ELF-1 (cell line): ENCODE measurements around the gene OTUB2.

Source experiments
- DNase-seq: peaks from one replicate; pipeline ENCODE4 v3.0.0-alpha.2; 2016; ENCODE audit warnings: low read depth, low spot score

OTUB2 gene

DNA sequence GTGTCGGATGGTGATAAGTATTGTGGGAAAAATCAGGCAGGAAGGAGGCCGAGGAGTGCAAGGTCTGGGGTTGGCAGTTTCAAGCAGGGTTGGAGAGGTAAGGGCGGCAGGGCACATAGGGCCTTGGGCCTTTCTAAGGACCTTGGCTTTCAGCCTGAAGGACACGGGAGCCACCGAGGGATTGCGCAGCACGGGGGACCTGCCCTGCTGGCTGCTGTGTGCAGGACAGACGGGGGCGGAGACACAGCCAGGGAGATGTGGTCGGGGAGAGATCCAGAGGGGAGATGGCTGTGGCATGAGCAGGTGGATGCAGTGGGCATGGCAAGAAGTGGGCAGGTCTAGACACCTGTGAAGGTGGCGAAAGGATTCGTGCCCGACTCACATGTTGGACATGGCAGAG lies 14.7 kb downstream of the OTUB2 start:
- DNase-seq, result no peak

- no peak for DNase-seq
These were observed 15.6 kb downstream of the OTUB2 start for GRCh38 chr14:94041551-94042346.

GRCh38 chr14:94042433-94043091 lies 16.4 kb downstream of the OTUB2 start:
- DNase-seq, result no peak

GRCh38 chr14:94043111-94043755 lies 17.1 kb downstream of the OTUB2 start:
- no peak for DNase-seq

DNA sequence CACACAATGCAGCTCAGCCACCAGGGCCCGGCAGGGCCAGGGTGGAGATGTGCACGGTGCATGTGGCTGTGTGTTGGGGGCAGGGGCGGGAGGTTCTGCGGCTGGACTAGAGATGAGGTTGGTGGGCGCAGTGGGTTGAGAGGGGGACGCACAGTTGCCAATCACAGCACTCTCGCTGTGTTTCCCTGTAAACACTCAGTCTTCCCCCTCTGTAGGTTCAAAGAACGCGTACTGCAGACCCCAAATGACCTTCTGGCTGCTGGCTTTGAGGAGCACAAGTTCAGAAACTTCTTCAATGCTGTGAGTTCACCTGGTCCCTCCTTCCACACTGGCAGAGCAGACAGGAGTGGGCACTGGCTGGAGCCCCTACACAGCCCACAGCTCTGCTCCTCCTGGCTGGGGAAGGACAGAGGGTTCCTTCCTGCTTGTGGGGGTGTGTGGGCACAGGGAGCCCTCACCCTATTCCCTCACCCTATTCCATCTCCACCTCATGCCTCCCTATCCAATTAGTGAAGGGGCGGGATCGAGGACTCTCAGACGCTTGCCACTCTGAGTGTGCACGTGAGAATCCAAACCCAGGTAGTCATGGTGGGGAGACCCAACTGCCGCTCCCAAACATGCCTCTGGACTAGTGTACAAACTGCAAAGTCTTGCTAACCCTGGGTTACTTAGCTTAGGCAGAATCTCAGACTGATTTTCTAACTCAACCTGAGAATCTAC lies 17.8 kb downstream of the OTUB2 start:
- DNase-seq, result no peak

GRCh38 chr14:94044476-94045091 lies 18.4 kb downstream of the OTUB2 start:
- no peak for DNase-seq

GRCh38 chr14:94045101-94045500 lies 19.0 kb downstream of the OTUB2 start:
- DNase-seq, result no peak

DNA sequence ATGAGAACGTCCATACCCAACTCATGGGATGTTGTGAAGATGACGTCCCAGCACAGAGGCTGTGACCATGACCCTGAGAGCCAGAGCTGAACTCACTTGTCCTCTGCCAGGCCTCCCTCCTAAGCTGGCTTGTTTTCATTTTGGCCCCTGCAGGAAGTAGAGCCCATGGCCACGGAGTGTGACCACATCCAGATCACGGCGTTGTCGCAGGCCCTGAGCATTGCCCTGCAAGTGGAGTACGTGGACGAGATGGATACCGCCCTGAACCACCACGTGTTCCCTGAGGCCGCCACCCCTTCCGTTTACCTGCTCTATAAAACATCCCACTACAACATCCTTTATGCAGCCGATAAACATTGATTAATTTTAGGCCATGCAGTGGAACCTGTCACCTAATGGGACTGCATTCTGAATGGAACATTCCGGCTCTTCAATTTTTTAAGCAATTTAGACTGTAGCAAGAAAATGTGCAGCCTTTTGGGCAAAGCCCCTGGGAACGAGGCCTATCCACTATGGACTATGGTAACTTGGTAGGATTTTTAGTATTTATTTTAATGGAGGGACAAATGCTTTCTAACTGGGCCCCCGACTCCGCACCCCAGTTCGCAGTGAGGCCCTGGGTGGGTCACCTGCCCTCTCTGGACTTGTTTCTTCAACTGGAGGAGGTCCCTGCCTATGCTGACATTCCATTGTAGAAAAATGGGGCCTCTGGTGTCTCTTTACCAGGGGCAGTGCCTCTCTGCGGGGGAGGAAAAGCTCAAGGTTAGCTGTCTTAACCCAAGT lies 19.6 kb downstream of the OTUB2 start:
- no peak for DNase-seq

- no peak for DNase-seq
These were observed 20.6 kb downstream of the OTUB2 start for GRCh38 chr14:94046696-94047250.

GRCh38 chr14:94047581-94047980 lies 21.4 kb downstream of the OTUB2 start:
- no peak for DNase-seq

GRCh38 chr14:94048691-94049624 lies 22.8 kb downstream of the OTUB2 start:
- DNase-seq, result no peak

- no peak for DNase-seq
These were observed 23.5 kb downstream of the OTUB2 start for GRCh38 chr14:94049625-94050023.

GRCh38 chr14:94050231-94050880 lies 24.2 kb downstream of the OTUB2 start:
- no peak for DNase-seq

DNA sequence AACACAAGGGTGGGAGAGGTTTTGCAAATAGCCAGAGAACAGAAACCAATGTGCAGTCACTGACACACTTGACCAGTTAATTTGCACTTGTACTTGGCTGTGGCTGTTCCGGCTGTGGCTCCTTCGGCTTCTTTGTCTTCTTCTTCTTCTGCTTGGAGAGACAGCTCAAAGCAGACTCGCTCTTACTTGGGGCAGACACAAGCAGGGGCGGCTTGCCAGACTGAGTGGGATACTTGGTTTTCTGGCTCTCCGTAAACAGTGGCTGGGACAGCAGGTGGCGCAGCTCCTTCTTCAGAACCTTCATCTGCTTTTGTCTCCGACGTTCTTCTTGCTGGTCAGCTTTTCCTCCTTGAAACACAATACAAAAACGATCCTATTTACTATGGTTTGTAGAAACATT lies 25.0 kb downstream of the OTUB2 start:
- DNase-seq, result peak; percentile 46

DNA sequence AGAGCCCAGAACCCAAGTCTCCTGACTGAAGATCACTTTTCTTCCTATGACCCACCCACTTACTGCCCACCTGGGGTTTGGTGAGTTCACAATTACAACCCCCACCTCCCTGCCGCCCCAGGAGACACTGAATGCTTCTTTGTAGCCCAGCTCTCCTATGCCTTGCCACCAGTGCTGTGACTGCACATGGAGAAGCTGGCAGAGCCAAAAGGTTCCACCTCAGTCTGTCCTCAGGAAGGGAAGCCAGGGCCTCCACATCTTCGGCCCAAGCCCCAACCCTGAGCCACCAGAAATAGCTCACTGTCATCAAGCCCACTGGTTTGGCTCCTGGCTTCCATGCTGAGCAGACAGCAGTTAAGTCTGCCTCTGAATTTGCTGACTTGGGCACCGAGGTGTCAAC lies 25.6 kb downstream of the OTUB2 start:
- DNase-seq, result no peak

GRCh38 chr14:94052199-94052598 lies 26.1 kb downstream of the OTUB2 start:
- no peak for DNase-seq

GRCh38 chr14:94052662-94053061 lies 26.5 kb downstream of the OTUB2 start:
- no peak for DNase-seq

DNA sequence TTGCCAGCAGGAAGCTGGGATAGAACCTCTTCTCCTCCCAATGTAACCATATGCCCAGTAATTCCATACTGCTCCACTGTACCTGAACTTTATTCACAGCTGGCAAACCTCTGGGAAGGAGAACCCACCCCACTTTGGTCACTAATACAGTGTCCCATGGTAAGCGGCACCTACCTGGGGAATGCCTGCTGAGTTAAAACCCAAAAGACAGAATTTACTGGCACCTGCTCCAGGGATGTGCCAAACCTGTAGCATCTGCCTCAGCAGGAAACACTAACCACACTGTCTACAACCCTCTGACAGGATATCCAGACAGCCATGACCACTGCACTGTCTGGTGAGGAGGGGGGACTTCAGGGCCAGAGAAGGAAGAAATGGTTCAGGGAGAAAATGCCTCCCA lies 28.3 kb downstream of the OTUB2 start:
- DNase-seq, result no peak

DNA sequence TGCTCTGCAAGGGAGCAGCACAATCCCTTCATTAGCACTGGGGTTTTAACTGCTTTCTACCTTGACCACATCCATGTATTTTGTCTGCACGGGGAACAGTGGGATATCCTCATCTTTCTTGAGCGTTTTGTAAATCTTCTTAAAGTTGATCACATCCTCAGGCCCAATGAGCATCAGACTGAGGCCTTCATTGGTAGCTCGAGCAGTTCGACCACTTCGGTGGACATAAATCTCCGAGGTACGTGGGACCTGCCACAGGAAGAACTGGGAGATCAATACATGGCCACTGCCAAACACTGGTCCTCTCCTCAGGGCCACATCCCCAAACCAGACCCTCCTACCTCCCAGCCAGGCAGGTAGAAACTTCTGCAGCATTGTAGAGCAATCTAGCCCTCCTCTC lies 28.8 kb downstream of the OTUB2 start:
- DNase-seq, result no peak
